ENCODE data around the gene PPP1R12B.
"Not testable (repeated sequence)": the region's sequence is repeated elsewhere in the genome, so short reads cannot be mapped to it uniquely, and the experiment has no call there.

The PPP1R12B gene

GRCh38 chr1:202531812-202532616 lies 183.5 kb downstream of the PPP1R12B start:
- not testable (repeated sequence) for DNase-seq (ENCODE audit: low spot score)

GRCh38 chr1:202539166-202539574 lies 190.7 kb downstream of the PPP1R12B start:
- DNase-seq (ENCODE audit: low spot score): not testable (repeated sequence)

GRCh38 chr1:202539583-202539982 lies 191.1 kb downstream of the PPP1R12B start:
- not testable (repeated sequence) for DNase-seq (ENCODE audit: low spot score)

- no peak for DNase-seq (ENCODE audit: low spot score)
Observed at GRCh38 chr1:202540014-202540413, 191.5 kb downstream of the PPP1R12B start.

DNA sequence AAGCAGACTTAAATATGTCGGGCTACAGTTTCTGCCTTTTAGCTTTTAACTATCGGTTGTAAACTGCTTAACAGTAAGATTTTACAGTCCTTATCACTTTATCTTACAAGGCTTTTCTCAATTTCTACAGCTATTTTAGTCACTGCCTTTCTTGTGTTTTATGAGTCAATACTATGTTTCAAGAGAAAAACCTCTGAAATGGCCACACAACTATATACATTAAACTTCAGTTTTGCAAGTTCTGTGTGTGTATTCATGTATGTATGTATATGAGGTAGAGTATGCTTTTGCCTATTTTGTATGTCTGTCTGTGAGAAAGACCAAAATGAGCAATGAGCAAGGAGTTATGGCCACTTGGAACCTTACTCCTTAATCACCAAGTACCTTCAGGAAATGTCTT lies 191.9 kb downstream of the PPP1R12B start:
- no peak for DNase-seq (ENCODE audit: low spot score)

- DNase-seq (ENCODE audit: low spot score): not testable (repeated sequence)
Observed at GRCh38 chr1:202540858-202541257, 192.4 kb downstream of the PPP1R12B start.

DNA sequence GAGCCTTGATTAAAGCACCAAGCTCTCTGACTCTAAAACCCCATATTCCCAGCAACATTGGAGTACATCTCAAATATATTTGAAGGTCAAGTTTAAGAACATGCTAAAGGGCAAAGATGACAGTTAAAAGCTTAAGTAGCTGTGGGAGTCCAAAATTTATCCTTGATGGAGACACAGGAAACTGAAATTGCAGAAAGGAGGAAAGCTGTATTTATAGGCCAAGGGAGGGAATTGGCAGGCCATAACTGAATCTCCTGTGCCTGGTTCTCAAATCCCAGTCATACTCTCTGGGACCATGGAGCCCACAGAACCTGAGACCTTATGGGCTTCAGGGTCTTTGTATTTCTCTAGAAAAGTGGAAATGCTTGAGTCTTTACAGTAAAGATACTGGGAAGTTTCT lies 193.9 kb downstream of the PPP1R12B start:
- not testable (repeated sequence) for DNase-seq (ENCODE audit: low spot score)

GRCh38 chr1:202543537-202543936 lies 195.0 kb downstream of the PPP1R12B start:
- not testable (repeated sequence) for DNase-seq (ENCODE audit: low spot score)

DNA sequence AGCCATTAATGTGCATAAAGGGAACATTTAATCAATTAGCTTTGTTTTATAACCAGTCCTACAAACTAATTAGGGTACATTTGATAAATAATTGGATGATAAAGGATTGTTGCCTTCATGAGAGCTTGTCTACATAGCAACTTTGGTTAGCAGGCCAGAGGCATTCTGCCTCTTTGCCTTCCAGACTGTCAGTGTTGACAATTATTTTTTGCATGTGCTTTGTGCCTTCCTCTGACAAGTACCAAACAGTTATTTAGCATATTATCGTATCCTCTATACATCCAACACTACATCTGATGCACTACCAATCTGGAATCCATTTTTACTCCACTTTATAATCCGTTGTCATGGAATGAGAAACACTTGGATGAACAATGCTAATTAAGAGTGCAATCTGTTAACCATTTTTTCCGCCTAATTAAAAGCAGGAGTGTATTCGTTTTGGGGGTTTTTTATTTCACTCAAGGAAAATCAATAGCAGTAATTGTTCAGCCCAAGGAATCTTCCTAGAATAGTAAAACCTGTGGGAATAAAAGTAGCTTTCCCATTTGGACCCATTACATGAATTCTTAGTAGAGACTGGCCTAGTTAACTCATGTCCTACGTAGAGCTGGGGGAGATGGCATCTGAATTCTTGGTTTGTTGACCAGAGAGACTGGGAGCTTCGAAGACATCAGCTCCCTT lies 196.4 kb downstream of the PPP1R12B start:
- DNase-seq (ENCODE audit: low spot score): not testable (repeated sequence)

DNA sequence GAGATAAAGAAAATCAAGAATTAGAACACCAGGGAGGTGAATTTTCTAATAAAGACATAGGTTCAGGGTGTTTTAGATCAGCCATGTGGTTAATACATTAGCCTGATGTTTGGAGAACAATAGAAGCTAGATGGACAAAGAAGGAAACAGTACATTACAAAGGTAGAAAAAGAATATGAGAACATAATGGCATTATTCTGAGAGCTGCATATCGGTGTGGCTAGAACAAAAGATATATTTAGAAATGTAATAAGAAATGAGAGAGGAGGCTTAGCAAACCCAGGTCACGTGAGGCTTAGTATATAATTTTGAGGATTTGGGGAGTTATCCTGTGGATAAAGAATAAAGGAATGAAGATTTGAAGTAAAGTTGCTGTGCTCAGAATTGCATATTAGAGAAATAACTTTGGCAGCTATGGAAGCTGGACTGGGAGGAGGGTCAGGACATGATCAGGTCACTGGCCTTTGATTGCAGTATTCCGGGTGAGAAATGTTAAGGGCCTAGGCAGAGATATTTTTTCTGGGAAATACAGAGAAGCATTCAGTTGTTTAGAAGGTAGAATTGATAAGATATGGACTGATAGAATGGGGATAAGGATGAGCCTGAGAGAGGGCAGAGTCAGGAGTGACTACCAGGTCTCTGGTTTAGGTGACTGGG lies 197.3 kb downstream of the PPP1R12B start:
- not testable (repeated sequence) for DNase-seq (ENCODE audit: low spot score)

- DNase-seq (ENCODE audit: low spot score): not testable (repeated sequence)
Observed at GRCh38 chr1:202546377-202546776, 197.9 kb downstream of the PPP1R12B start.

DNA sequence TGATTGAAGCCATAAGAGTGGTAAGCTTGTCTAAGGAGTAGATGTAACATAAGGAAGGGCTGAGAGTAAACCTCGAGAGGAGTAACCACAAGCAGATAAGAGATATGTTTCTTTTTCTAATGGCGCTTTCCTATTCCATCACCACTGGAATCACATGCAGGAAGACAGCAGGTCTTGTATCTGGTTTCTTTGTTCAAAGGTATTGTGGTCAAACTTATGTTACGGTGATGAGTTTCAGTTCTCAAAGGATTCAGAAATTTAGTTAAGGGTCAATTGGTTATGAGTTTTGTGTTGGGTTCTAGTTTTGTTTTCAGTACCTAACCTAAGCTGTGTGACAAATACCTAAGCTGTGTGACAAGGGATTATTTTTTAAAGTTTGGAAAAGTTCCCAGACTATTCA lies 198.3 kb downstream of the PPP1R12B start:
- not testable (repeated sequence) for DNase-seq (ENCODE audit: low spot score)

DNA sequence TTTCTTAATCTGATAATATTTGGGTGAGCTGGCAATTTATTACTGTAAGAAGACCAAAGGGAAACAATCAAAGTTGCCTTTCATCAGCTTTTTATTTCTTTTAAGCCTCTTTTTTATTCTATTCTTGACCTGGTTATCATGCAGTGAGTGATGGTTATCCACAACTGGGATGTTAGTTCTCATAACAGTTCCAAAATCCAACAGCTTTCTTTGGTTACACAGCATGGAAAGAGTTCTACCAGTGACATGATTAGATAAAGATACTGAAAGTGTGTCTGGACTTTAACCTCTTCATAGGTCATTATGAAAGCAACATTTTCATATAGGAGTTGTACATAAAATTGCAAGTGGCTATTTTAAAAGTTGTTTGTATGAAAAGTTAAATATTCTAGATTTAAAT lies 198.7 kb downstream of the PPP1R12B start:
- no peak for DNase-seq (ENCODE audit: low spot score)

DNA sequence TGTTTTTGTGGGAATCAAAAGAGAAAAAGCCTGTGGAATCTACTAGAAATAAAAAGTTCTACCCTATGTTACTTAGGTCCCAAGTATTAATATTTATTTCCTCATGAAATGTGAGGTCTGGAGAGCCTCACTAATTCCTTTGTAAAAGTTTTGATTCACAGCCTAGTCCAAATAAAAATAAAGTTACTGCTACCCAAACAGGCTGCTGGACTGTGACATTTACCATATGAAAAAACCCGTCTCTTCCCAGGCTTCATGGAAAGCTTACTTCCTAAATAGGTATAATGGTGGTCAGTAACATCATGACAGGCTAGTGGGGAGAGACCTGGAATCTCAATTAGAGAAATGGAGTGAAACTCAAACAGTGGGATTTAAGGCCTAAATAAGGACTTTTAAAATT lies 201.6 kb downstream of the PPP1R12B start:
- DNase-seq (ENCODE audit: low spot score): not testable (repeated sequence)

DNA sequence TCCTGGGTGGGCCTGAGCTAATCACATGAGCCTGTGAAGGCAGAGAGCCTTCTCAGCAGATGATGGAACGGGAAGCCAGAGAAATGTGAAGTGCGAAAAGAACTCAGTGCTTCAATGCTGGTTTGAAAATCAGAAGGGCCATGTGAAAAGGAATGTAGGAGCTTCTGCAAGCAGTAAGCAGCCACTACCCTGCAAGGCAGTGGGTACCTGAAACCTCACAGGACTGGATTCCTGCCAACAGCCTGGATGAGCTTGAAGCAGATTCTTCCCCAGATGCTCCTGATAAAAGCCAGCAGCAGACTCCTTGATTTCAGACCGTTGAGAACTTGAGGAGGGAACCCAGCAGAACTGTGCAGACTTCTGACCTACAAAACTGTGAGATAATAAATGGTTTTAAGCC lies 203.2 kb downstream of the PPP1R12B start:
- no peak for DNase-seq (ENCODE audit: low spot score)

DNA sequence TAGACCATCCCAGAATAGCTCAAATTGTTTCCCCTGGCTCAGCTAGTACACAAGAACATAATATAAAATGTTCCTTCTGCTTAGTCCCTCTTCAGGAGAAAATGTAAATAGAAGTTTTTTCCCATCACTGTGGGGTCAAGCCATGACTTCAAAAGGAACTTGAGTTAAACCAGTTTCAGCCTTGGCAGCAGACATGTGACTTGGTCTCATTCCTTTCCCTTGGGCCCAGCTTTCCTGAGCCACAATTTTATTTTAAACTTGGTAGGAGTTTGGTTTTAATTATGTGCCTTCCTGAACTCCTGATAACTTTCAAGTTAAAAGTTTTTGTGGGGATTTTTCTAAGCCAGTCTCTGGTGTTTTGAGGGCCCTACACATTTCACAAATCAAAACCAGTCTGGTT lies 204.1 kb downstream of the PPP1R12B start:
- DNase-seq (ENCODE audit: low spot score): not testable (repeated sequence)

GRCh38 chr1:202553078-202553477 lies 204.6 kb downstream of the PPP1R12B start:
- not testable (repeated sequence) for DNase-seq (ENCODE audit: low spot score)

- DNase-seq (ENCODE audit: low spot score): peak; percentile 16
Observed at GRCh38 chr1:202553560-202554038, 205.1 kb downstream of the PPP1R12B start.

- DNase-seq (ENCODE audit: low spot score): not testable (repeated sequence)
Observed at GRCh38 chr1:202554619-202555018, 206.1 kb downstream of the PPP1R12B start.

GRCh38 chr1:202556037-202556436 lies 207.5 kb downstream of the PPP1R12B start:
- DNase-seq (ENCODE audit: low spot score): not testable (repeated sequence)

DNA sequence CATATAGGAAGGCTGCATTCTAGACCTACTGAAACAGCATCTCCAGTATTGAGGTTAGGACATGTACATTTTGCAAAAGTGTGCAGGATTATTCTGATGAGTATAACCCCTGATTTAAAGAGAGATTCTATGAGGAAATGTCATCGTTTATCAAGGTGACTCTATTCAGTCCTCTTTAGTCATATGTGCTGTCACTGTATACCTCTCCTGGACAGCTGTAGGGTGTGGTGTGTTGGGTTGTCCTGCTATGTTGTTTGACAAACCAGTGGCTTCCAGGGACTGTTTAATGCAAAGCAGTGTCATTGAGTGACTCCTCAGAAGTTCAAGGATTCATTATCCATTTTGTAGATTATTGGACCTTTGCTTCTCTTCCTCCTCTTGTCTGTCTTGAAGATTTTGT lies 209.2 kb downstream of the PPP1R12B start:
- DNase-seq (ENCODE audit: low spot score): not testable (repeated sequence)

GRCh38 chr1:202561240-202561639 lies 212.7 kb downstream of the PPP1R12B start:
- DNase-seq (ENCODE audit: low spot score): no peak

Data from hematopoietic multipotent progenitor cell treated with erythropoietin and hydrocortisone succinate and interleukin-3 and kit ligand, for 17 days (in vitro differentiated cells).